HepG2 (cell line): Measurements from ENCODE around the gene MAP3K21. TPM values are rescaled to one million over a fixed set of nuclear protein-coding genes. Genes with fewer than 3 reads are reported as not detected.

ENCODE experiments used
- ATAC-seq: fragments of 200-7000 bp; cut with Tn5 transposase; 3 replicates; pipeline ENCODE4 v1.9.1; 2020; ENCODE audit warnings: mild to moderate bottlenecking, moderate library complexity
- BruUV-seq: library from RNA; stranded (reverse); fragments of 400-500 nt; replicated peaks from 2 replicates; lab custom pipeline; 2021; lab: Mats Ljungman, UMichigan
- CTCF ChIA-PET: fragments of 300-600 bp; formaldehyde crosslinking; extraction: SDS; loops from one replicate; lab custom pipeline; 2021; ENCODE audit warnings: low total read pairs, inconsistent platforms, low intra/inter-chr PET ratio; lab: Yijun Ruan, JAX
- POLR2A ChIA-PET: fragments of 350-600 bp; sonication (Branson Sonifier 250); formaldehyde crosslinking; loops from one replicate; lab custom pipeline; 2020; ENCODE audit warnings: antibody characterized with exemption, inconsistent platforms; lab: Yijun Ruan, JAX
- DNase-seq: peaks from one replicate; pipeline ENCODE4 v3.0.0-alpha.2; 2015; ENCODE audit warnings: low spot score
- FAIRE-seq: peaks from 3 replicates; lab custom pipeline; 2011; peaks lifted over from hg19 to GRCh38; lab: Jason Lieb, UNC
- H2AFZ ChIP-seq: one replicate; pipeline ENCODE4 v1.6.1; 2011; ENCODE audit warnings: low read length, inconsistent platforms
- H3K27ac ChIP-seq: fragments of 300-600 bp; 3 replicates; pipeline ENCODE4 v1.8.0; 2011; ENCODE audit warnings: mixed run types, mild to moderate bottlenecking, mixed read lengths, low read length, inconsistent platforms; ENCODE audit not compliant: insufficient read depth; ENCODE audit errors: extremely low read length
- H3K27me3 ChIP-seq, 2 experiments: fragments of 200-600 bp in 1 of 2; 2 replicates in 1 of 2; 3 replicates in 1 of 2; pipeline versions ENCODE4 v1.6.0 to v1.8.0; 2011; ENCODE audit warnings: low read length in 2 of 2, mild to moderate bottlenecking in 2 of 2, moderate library complexity in 2 of 2, inconsistent platforms in 1 of 2; ENCODE audit not compliant: insufficient read depth in 2 of 2, control insufficient read depth in 1 of 2
- H3K36me3 ChIP-seq, 2 experiments: fragments of 200-600 bp in 1 of 2; replicated peaks in 1 of 2; 2 replicates in 1 of 2; 3 replicates in 1 of 2; pipeline versions ENCODE4 v1.5.1 to v1.8.0; 2011; ENCODE audit warnings: low read length in 2 of 2, inconsistent platforms in 1 of 2; ENCODE audit not compliant: insufficient read depth in 2 of 2, control insufficient read depth in 1 of 2
- H3K4me1 ChIP-seq: 2 replicates; pipeline ENCODE4 v1.5.1; 2012; ENCODE audit warnings: low read length, inconsistent platforms; ENCODE audit not compliant: insufficient read depth
- H3K4me2 ChIP-seq: 2 replicates; pipeline ENCODE4 v1.6.0; 2011; ENCODE audit warnings: low read depth, low read length, inconsistent platforms
- H3K4me3 ChIP-seq, 3 experiments: fragments of 200-600 bp in 1 of 3; sonication (generic), shearing (Covaris generic) in 1 of 3; replicated peaks in 1 of 3; 2 replicates each; pipeline ENCODE4 v1.5.1; 2011 to 2016; ENCODE audit warnings: low read length in 3 of 3, inconsistent platforms in 2 of 3, low read depth in 2 of 3, mild to moderate bottlenecking in 2 of 3, control low read depth in 1 of 3, mixed read lengths in 1 of 3; ENCODE audit not compliant: insufficient read depth in 1 of 3
- H3K79me2 ChIP-seq: one replicate; pipeline ENCODE4 v1.6.1; 2011; ENCODE audit warnings: low read length, inconsistent platforms; ENCODE audit not compliant: insufficient read depth
- H3K9ac ChIP-seq: 2 replicates; pipeline ENCODE4 v1.6.0; 2011; ENCODE audit warnings: mild to moderate bottlenecking, low read depth, low read length, inconsistent platforms; ENCODE audit not compliant: insufficient read depth
- H3K9me3 ChIP-seq: 2 replicates; pipeline ENCODE4 v1.5.1; 2012; ENCODE audit warnings: mild to moderate bottlenecking, low read length
- H4K20me1 ChIP-seq: 2 replicates; pipeline ENCODE4 v1.6.0; 2011; ENCODE audit warnings: inconsistent platforms, mild to moderate bottlenecking, low read length, moderate library complexity; ENCODE audit not compliant: insufficient read depth
- HNRNPUL1 ChIP-seq: fragments of 200-400 bp; formaldehyde crosslinking; IDR thresholded peaks from 2 replicates; pipeline ENCODE4 v1.6.1; 2017; ENCODE audit warnings: low read depth, mild to moderate bottlenecking, low read length, moderate library complexity
- KMT2A ChIP-seq: sonication (generic); formaldehyde crosslinking; IDR thresholded peaks from 2 replicates; pipeline ENCODE4 v1.4.0; 2020; ENCODE audit warnings: missing genetic modification reagents
- MAX ChIP-seq: IDR thresholded peaks from 2 replicates; pipeline ENCODE4 v1.6.1; 2012; ENCODE audit warnings: inconsistent platforms
- NFIB ChIP-seq: sonication (generic); formaldehyde crosslinking; IDR thresholded peaks from 2 replicates; pipeline ENCODE4 v1.9.0; 2021; ENCODE audit warnings: missing genetic modification reagents, mild to moderate bottlenecking, borderline replicate concordance
- NR2F6 ChIP-seq, 2 experiments: IDR thresholded peaks; 2 replicates each; pipeline ENCODE4 v1.6.1; 2016; ENCODE audit warnings: antibody characterized with exemption in 1 of 2, mild to moderate bottlenecking in 1 of 2
- ZBTB1 ChIP-seq: sonication (generic); formaldehyde crosslinking; IDR thresholded peaks from 2 replicates; pipeline ENCODE4 v1.4.0; 2020; ENCODE audit warnings: missing genetic modification reagents, borderline replicate concordance
- ZNF776 ChIP-seq: sonication (generic); formaldehyde crosslinking; IDR thresholded peaks from 2 replicates; pipeline ENCODE4 v1.4.0; 2020; ENCODE audit warnings: mild to moderate bottlenecking, missing genetic modification reagents
- ZNF839 ChIP-seq: sonication (generic); formaldehyde crosslinking; IDR thresholded peaks from 2 replicates; pipeline ENCODE4 v1.4.0; 2020; ENCODE audit warnings: missing genetic modification reagents, mild to moderate bottlenecking, borderline replicate concordance
- in situ Hi-C: cut with HindIII; loops from 2 replicates; pipeline ENCODE4 v1.10.0; 2017; ENCODE audit warnings: low pct_unique_long_range_greater_than_20kb; ENCODE audit not compliant: extremely low pct_ligation_motif_present
- intact Hi-C: fragments of 100-400 bp; cut with micrococcal nuclease; formaldehyde crosslinking; loops from one replicate; pipeline ENCODE4 v1.10.0; 2022; ENCODE audit not compliant: unreplicated experiment
- polyA plus RNA-seq, 8 experiments: library from polyadenylated mRNA; depleted of rRNA in 3 of 8; stranded (reverse) in 7 of 8; unstranded in 1 of 8; fragments of >200 nt; fragmentation: Illumina TruSeq in 4 of 8; extraction: Trizol in 4 of 8; gene quantifications; 2 replicates each; pipeline versions ENCODE4 v1.2.1 to v1.2.3, GENCODE V29; 2011 to 2016; ENCODE audit warnings: low read depth in 4 of 8, missing spikeins in 1 of 8, mixed read lengths in 1 of 8; ENCODE audit not compliant: insufficient read depth in 1 of 8
- total RNA-seq, 5 experiments: library from RNA; depleted of rRNA; stranded (reverse); fragments of >200 nt; fragmentation: Illumina TruSeq; extraction: Trizol; gene quantifications; 2 replicates each; pipeline ENCODE4 v1.2.3, GENCODE V29; 2016; ENCODE audit warnings: low read depth in 1 of 5

MAP3K21 gene
- total and polyA plus RNA-seq, 2 of the 13 experiments (the other 11 are each of a cell fraction or from before 2014, with no cell fraction given): not detected

GRCh38 chr1:233323718-233324117 lies 3.8 kb upstream of the MAP3K21 start (continued):
- TF ChIP-seq HNRNPUL1: no peak
- no peak for TF ChIP-seq MAX
- TF ChIP-seq ZNF776 (CRISPR knock-in tag): no peak

- Histone ChIP-seq H3K4me3 (no peak overlapping the region), H2AFZ (no peak overlapping the region), H4K20me1 (no peaks in the 10 kb centered on the region), H3K36me3 (no peaks in the 10 kb centered on the region), H3K9ac (no peak overlapping the region), H3K9me3 (no peaks in the 10 kb centered on the region), H3K4me1 (no peaks in the 10 kb centered on the region), H3K79me2 (no peaks in the 10 kb centered on the region), H3K27ac (no peak overlapping the region), H3K4me2 (no peak overlapping the region), H3K27me3 (no peaks in the 10 kb centered on the region)
- no peak for FAIRE-seq
- DNase-seq: no peak
- no peak for TF ChIP-seq ZBTB1 (CRISPR knock-in tag)
- no peak for TF ChIP-seq ZNF839 (CRISPR knock-in tag)
- no peak for TF ChIP-seq NFIB (CRISPR knock-in tag)
- TF ChIP-seq KMT2A: no peak
- no peak for TF ChIP-seq NR2F6 (IDR thresholded peaks at IDR 0.05)
- no peak for TF ChIP-seq NR2F6 (CRISPR knock-in tag; IDR thresholded peaks at IDR 0.05)
- ATAC-seq: no peak
- no TSS peak for BruUV-seq
- ChIA-PET POLR2A (no interaction called here), CTCF (no interaction called here)
- in situ Hi-C loops (no loop called here), intact Hi-C loops (no loop called here)
These were observed 1.2 kb upstream of the MAP3K21 start for GRCh38 chr1:233326319-233326718.
